Measurements from ENCODE around the gene NPW.

NPW gene

GRCh38 chr16:2037115-2037514 is 17.5 kb downstream of the NPW start:
- no peak for DNase-seq

GRCh38 chr16:2037647-2038381 is 18.2 kb downstream of the NPW start:
- no peak for DNase-seq

GRCh38 chr16:2038382-2039231 is 19.0 kb downstream of the NPW start:
- no peak for DNase-seq

GRCh38 chr16:2039274-2040031 is 19.9 kb downstream of the NPW start:
- peak; percentile 66 for DNase-seq

- DNase-seq = no peak
These were observed 20.6 kb downstream of the NPW start for GRCh38 chr16:2040041-2040786.

GRCh38 chr16:2040787-2041522 is 21.4 kb downstream of the NPW start:
- DNase-seq = no peak

GRCh38 chr16:2042171-2042985 is 22.8 kb downstream of the NPW start:
- peak; percentile 92 for DNase-seq

GRCh38 chr16:2042986-2043666 is 23.5 kb downstream of the NPW start:
- DNase-seq = peak; percentile 35

GRCh38 chr16:2043667-2044451 is 24.3 kb downstream of the NPW start:
- peak; percentile 57 for DNase-seq

- no peak for DNase-seq
These were observed 25.0 kb downstream of the NPW start for GRCh38 chr16:2044541-2044940.

- no peak for DNase-seq
These were observed 26.6 kb downstream of the NPW start for GRCh38 chr16:2045965-2046892.

GRCh38 chr16:2046893-2047329 is 27.3 kb downstream of the NPW start:
- no peak for DNase-seq

GRCh38 chr16:2047330-2048115 is 27.9 kb downstream of the NPW start, which contains the start of the genes NTHL1 and TSC2:
Gene NTHL1 (minus strand): TSS chr16:2047834. CDS start chr16:2047823, 11 bp downstream.
Gene TSC2 (plus strand): TSS chr16:2047985. CDS start chr16:2048616, 631 bp downstream.
- DNase-seq = peak; percentile 95

- DNase-seq = no peak
These were observed 28.5 kb downstream of the NPW start for GRCh38 chr16:2048116-2048543.

GRCh38 chr16:2053211-2053610 is 33.6 kb downstream of the NPW start:
- no peak for DNase-seq

GRCh38 chr16:2053897-2054296 is 34.3 kb downstream of the NPW start:
- no peak for DNase-seq
